ENCODE data around the gene SLC4A1AP.

SLC4A1AP gene

DNA sequence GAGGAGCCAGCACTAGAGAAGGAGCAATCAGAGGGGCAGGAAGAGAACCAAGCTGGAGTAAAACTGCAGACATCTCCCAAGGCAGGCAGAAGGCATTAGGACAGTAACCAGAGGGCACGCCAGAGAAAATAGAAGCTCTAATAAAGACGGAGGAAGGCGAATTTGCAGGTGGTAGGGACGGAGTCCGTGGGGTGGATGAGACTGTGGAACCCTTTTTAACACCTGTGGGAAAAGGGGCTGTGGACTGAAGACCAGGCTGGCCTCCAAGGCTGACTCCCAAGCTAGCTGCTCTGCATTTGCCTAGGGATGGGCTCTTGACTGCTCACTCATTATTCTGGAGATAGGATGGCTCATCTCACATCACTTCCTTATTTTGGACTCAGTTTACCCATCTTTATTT, 49.5 kb downstream of the SLC4A1AP start:
- Histone ChIP-seq H3K27me3 (ENCODE audit: insufficient read depth, low read length) (no peaks in the 10 kb centered on the region), H3K4me3 (ENCODE audit: low read depth, low read length) (no peak overlapping the region), H3K79me1 (ENCODE audit: low read length) (peaks cover 9% of the 10 kb centered on the region), H3K23ac (ENCODE audit: low read length) (no peak overlapping the region), H2AK5ac (ENCODE audit: low read length) (no peak overlapping the region), H3K79me2 (ENCODE audit: control insufficient read depth, insufficient read depth, low read length, poor library complexity) (peaks cover 2% of the 10 kb centered on the region), H2BK5ac (ENCODE audit: low read depth, low read length, poor library complexity) (no peak overlapping the region), H3K4me1 (ENCODE audit: control insufficient read depth in 1 of 2, insufficient read depth in 2 of 2, low read length in 2 of 2) (peaks cover 3 to 17% of the 10 kb centered on the region in 2 experiments), H2BK120ac (ENCODE audit: insufficient read depth, low read length, poor library complexity) (no peak overlapping the region), H2AFZ (ENCODE audit: insufficient read depth, low read length, poor library complexity) (no peak overlapping the region), H3K27ac (ENCODE audit: low read depth, low read length) (no peak overlapping the region), H3K14ac (ENCODE audit: low read length) (no peak overlapping the region), H3K4me2 (ENCODE audit: low read length) (no peak overlapping the region), H4K12ac (ENCODE audit: low read depth, low read length) (no peak overlapping the region), H4K8ac (ENCODE audit: low read depth, low read length) (no peak overlapping the region), H2BK12ac (ENCODE audit: low read length) (no peak overlapping the region), H3K4ac (ENCODE audit: low read depth, low read length) (no peak overlapping the region), H3K9ac (ENCODE audit: low read length) (no peak overlapping the region), H3K18ac (ENCODE audit: low read length) (no peak overlapping the region), H3K9me3 (ENCODE audit: insufficient read depth, low read depth, low read length) (no peaks in the 10 kb centered on the region), H3K36me3 (ENCODE audit: control insufficient read depth in 1 of 2, insufficient read depth in 2 of 2, low read length in 2 of 2) (no peaks in the 10 kb centered on the region), H4K91ac (ENCODE audit: low read depth, low read length) (no peak overlapping the region)
- DNase-seq: no peak
- WGBS (ENCODE audit: extremely low coverage, insufficient coverage, insufficient read length): no CpG with 5 or more reads among the region's 5 CpGs

DNA sequence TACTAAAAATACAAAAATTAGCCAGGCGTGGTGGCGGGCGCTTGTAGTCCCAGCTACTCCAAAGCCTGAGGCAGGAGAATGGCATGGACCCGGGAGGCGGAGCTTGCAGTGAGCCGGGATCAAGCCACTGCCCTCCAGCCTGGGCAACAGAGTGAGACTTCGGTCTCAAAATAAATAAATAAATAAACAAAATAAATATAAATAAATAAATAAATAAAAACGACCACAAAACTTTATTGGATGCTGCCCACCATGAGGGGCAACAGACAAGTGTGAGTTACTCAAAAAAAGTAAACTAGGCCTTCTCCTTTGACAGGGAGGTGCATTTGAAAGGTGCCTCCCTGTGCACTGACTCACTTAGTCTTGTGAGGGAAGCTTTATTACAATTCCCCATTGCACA, 50.4 kb downstream of the SLC4A1AP start:
- Histone ChIP-seq H3K9ac (ENCODE audit: low read length) (no peak overlapping the region), H2BK12ac (ENCODE audit: low read length) (no peak overlapping the region), H3K4ac (ENCODE audit: low read depth, low read length) (no peak overlapping the region), H4K91ac (ENCODE audit: low read depth, low read length) (no peak overlapping the region), H3K23ac (ENCODE audit: low read length) (no peak overlapping the region), H3K36me3 (ENCODE audit: control insufficient read depth in 1 of 2, insufficient read depth in 2 of 2, low read length in 2 of 2) (no peaks in the 10 kb centered on the region), H3K27ac (ENCODE audit: low read depth, low read length) (no peak overlapping the region), H3K4me3 (ENCODE audit: low read depth, low read length) (no peak overlapping the region), H3K79me1 (ENCODE audit: low read length) (peaks cover 9% of the 10 kb centered on the region), H2AFZ (ENCODE audit: insufficient read depth, low read length, poor library complexity) (no peak overlapping the region), H3K4me1 (ENCODE audit: control insufficient read depth in 1 of 2, insufficient read depth in 2 of 2, low read length in 2 of 2) (peaks cover 3 to 17% of the 10 kb centered on the region in 2 experiments), H4K12ac (ENCODE audit: low read depth, low read length) (no peak overlapping the region), H2BK5ac (ENCODE audit: low read depth, low read length, poor library complexity) (no peak overlapping the region), H3K27me3 (ENCODE audit: insufficient read depth, low read length) (no peaks in the 10 kb centered on the region), H2AK5ac (ENCODE audit: low read length) (no peak overlapping the region), H3K79me2 (ENCODE audit: control insufficient read depth, insufficient read depth, low read length, poor library complexity) (peaks cover 2% of the 10 kb centered on the region), H3K14ac (ENCODE audit: low read length) (no peak overlapping the region), H4K8ac (ENCODE audit: low read depth, low read length) (no peak overlapping the region), H3K4me2 (ENCODE audit: low read length) (no peak overlapping the region), H3K9me3 (ENCODE audit: insufficient read depth, low read depth, low read length) (no peaks in the 10 kb centered on the region), H2BK120ac (ENCODE audit: insufficient read depth, low read length, poor library complexity) (no peak overlapping the region), H3K18ac (ENCODE audit: low read length) (no peak overlapping the region)
- no peak for DNase-seq
- no CpG with 5 or more reads among the region's 8 CpGs for WGBS (ENCODE audit: extremely low coverage, insufficient coverage, insufficient read length)

GRCh38 chr2:27714851-27715291, 51.2 kb downstream of the SLC4A1AP start:
- DNase-seq: no peak
- H3K9me3 ChIP-seq (ENCODE audit: insufficient read depth, low read depth, low read length): no peaks in the 10 kb centered on the region

DNA sequence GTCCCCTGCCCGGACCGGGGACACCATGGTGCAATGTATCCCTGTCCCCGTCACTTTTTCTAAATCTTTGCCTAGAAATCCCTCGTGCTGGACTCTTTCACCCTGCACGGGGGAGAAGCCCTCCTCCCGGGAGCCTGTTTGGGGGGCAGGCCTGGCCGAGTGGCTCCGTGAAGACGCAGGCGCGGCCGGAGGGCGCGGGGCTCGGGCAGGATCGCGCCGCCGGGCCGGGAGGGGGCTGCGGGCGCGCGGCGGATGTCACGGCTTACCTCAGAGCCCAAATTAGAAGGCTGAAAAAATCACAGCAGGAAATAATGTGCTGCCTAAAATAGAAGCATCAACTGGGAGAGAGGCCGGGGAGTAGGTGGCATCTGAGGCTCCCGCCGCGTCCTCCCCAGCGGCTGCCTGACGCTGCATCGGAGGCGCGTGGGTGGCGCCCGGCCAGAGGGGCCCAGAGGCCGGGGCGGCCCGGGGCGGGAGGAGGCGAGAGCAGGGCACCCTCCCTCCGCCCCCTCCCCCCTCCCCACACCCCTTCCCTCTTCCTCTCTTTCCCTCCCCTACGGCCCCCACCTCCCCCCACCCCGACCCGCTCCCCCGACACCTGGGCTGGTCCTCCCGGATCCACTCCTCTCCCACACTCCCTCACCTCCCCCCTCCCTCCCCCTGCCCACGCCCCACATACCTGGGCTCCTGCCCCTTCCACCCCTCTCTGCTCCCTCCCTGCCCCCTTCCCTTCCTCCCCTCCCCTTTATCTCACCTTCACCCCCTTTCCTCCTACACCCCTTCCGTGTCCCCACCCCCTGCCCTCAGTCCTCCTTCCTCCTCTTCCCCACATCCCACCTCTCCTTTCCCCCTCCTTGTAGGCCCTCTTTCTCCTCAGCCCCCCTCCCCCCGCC, 51.9 kb downstream of the SLC4A1AP start:
- DNase-seq: no peak
- Histone ChIP-seq H4K12ac (ENCODE audit: low read depth, low read length) (peak overlapping the region; percentile 51), H3K9me3 (ENCODE audit: insufficient read depth, low read depth, low read length) (no peaks in the 10 kb centered on the region), H3K4ac (ENCODE audit: low read depth, low read length) (no peak overlapping the region), H3K4me3 (ENCODE audit: low read depth, low read length) (peak overlapping the region; percentile 60), H3K18ac (ENCODE audit: low read length) (peak overlapping the region; percentile 14), H3K4me1 (ENCODE audit: control insufficient read depth in 1 of 2, insufficient read depth in 2 of 2, low read length in 2 of 2) (peaks cover 5 to 17% of the 10 kb centered on the region in 2 experiments), H2BK12ac (ENCODE audit: low read length) (no peak overlapping the region), H3K27me3 (ENCODE audit: insufficient read depth, low read length) (no peaks in the 10 kb centered on the region), H3K79me1 (ENCODE audit: low read length) (peaks cover 9% of the 10 kb centered on the region), H3K9ac (ENCODE audit: low read length) (peak overlapping the region; percentile 48), H3K27ac (ENCODE audit: low read depth, low read length) (peak overlapping the region; percentile 42), H2BK120ac (ENCODE audit: insufficient read depth, low read length, poor library complexity) (peak overlapping the region; percentile 26), H3K79me2 (ENCODE audit: control insufficient read depth, insufficient read depth, low read length, poor library complexity) (peaks cover 2% of the 10 kb centered on the region), H2AFZ (ENCODE audit: insufficient read depth, low read length, poor library complexity) (peak overlapping the region; percentile 23), H2BK5ac (ENCODE audit: low read depth, low read length, poor library complexity) (peak overlapping the region; percentile 42), H3K36me3 (ENCODE audit: control insufficient read depth in 1 of 2, insufficient read depth in 2 of 2, low read length in 2 of 2) (no peaks in the 10 kb centered on the region), H4K8ac (ENCODE audit: low read depth, low read length) (peak overlapping the region; percentile 46), H4K91ac (ENCODE audit: low read depth, low read length) (peak overlapping the region; percentile 81), H3K23ac (ENCODE audit: low read length) (no peak overlapping the region), H3K14ac (ENCODE audit: low read length) (peak overlapping the region; percentile 28), H2AK5ac (ENCODE audit: low read length) (no peak overlapping the region), H3K4me2 (ENCODE audit: low read length) (peak overlapping the region; percentile 97)
- no CpG with 5 or more reads among the region's 51 CpGs for WGBS (ENCODE audit: extremely low coverage, insufficient coverage, insufficient read length)

More at GRCh38 chr2:27714851-27715291, 51.2 kb downstream of the SLC4A1AP start:
- Histone ChIP-seq H2AK5ac (ENCODE audit: low read length) (no peak overlapping the region), H4K12ac (ENCODE audit: low read depth, low read length) (peak overlapping the region; percentile 8), H3K27ac (ENCODE audit: low read depth, low read length) (peak overlapping the region; percentile 27), H3K18ac (ENCODE audit: low read length) (peak overlapping the region; percentile 14), H3K36me3 (ENCODE audit: control insufficient read depth in 1 of 2, insufficient read depth in 2 of 2, low read length in 2 of 2) (no peaks in the 10 kb centered on the region), H3K23ac (ENCODE audit: low read length) (no peak overlapping the region), H3K4me3 (ENCODE audit: low read depth, low read length) (peak overlapping the region; percentile 60), H3K9ac (ENCODE audit: low read length) (peak overlapping the region; percentile 48), H2AFZ (ENCODE audit: insufficient read depth, low read length, poor library complexity) (peak overlapping the region; percentile 6), H4K91ac (ENCODE audit: low read depth, low read length) (peak overlapping the region; percentile 31), H3K4ac (ENCODE audit: low read depth, low read length) (peak overlapping the region; percentile 6), H3K79me2 (ENCODE audit: control insufficient read depth, insufficient read depth, low read length, poor library complexity) (peaks cover 2% of the 10 kb centered on the region), H4K8ac (ENCODE audit: low read depth, low read length) (peak overlapping the region; percentile 46), H2BK120ac (ENCODE audit: insufficient read depth, low read length, poor library complexity) (peak overlapping the region; percentile 20), H3K14ac (ENCODE audit: low read length) (peak overlapping the region; percentile 28), H3K4me1 (ENCODE audit: control insufficient read depth in 1 of 2, insufficient read depth in 2 of 2, low read length in 2 of 2) (peaks cover 3 to 17% of the 10 kb centered on the region in 2 experiments), H3K27me3 (ENCODE audit: insufficient read depth, low read length) (no peaks in the 10 kb centered on the region), H3K4me2 (ENCODE audit: low read length) (peak overlapping the region; percentile 97), H2BK12ac (ENCODE audit: low read length) (peak overlapping the region; percentile 74), H2BK5ac (ENCODE audit: low read depth, low read length, poor library complexity) (peak overlapping the region; percentile 42), H3K79me1 (ENCODE audit: low read length) (peaks cover 9% of the 10 kb centered on the region)
- no CpG with 5 or more reads among the region's 19 CpGs for WGBS (ENCODE audit: extremely low coverage, insufficient coverage, insufficient read length)
